Endothelial cell of umbilical vein (primary cell): Measurements from ENCODE around the gene PKNOX2. TPM values are rescaled to one million over a fixed set of nuclear protein-coding genes. Genes with fewer than 3 reads are reported as not detected.

Experiments used
- BruUV-seq: library from RNA; stranded (reverse); fragments of 400-500 nt; replicated peaks from 2 replicates; lab custom pipeline; 2021; lab: Mats Ljungman, UMichigan
- CTCF ChIA-PET: fragments of 300-600, 350-600 bp; sonication (Branson Sonifier 250); formaldehyde crosslinking; loops from one replicate; lab custom pipeline; 2021; ENCODE audit warnings: antibody characterized with exemption, inconsistent platforms; lab: Charles Lee
- POLR2A ChIA-PET: fragments of 300-600, 350-600 bp; sonication (Branson Sonifier 250); formaldehyde crosslinking; loops from one replicate; lab custom pipeline; 2021; ENCODE audit warnings: antibody characterized with exemption, inconsistent platforms; lab: Charles Lee
- DNase-seq: peaks from one replicate; pipeline ENCODE4 v3.0.0-alpha.2; 2011; ENCODE audit warnings: low read depth, low spot score
- FAIRE-seq: peaks from 2 replicates; lab custom pipeline; 2011; peaks lifted over from hg19 to GRCh38; lab: Jason Lieb, UNC
- H2AFZ ChIP-seq: 2 replicates; pipeline ENCODE4 v1.6.0; 2012; ENCODE audit warnings: low read depth, low read length, control low read depth, inconsistent platforms
- H3K27ac ChIP-seq: 2 replicates; pipeline ENCODE4 v1.5.1; 2011; ENCODE audit warnings: low read depth, mild to moderate bottlenecking, control low read depth, low read length, moderate library complexity; ENCODE audit not compliant: insufficient read depth
- H3K27me3 ChIP-seq, 2 experiments: 2 replicates each; pipeline versions ENCODE4 v1.6.0 to v1.6.1; 2011; ENCODE audit warnings: low read length in 2 of 2, mixed read lengths in 1 of 2; ENCODE audit not compliant: control insufficient read depth in 2 of 2, insufficient read depth in 2 of 2
- H3K36me3 ChIP-seq, 2 experiments: 2 replicates in 1 of 2; 3 replicates in 1 of 2; pipeline ENCODE4 v1.5.1; 2011; ENCODE audit warnings: low read length in 2 of 2, mild to moderate bottlenecking in 1 of 2, moderate library complexity in 1 of 2; ENCODE audit not compliant: control insufficient read depth in 2 of 2, insufficient read depth in 2 of 2; ENCODE audit errors: extremely low read depth in 1 of 2
- H3K4me1 ChIP-seq: 3 replicates; pipeline ENCODE4 v1.5.1; 2011; ENCODE audit warnings: mild to moderate bottlenecking, low read length; ENCODE audit not compliant: control insufficient read depth, insufficient read depth; ENCODE audit errors: extremely low read depth
- H3K4me2 ChIP-seq: 2 replicates; pipeline ENCODE4 v1.6.1; 2011; ENCODE audit warnings: low read length, control low read depth, mixed read lengths; ENCODE audit not compliant: insufficient read depth
- H3K4me3 ChIP-seq, 3 experiments: fragments of 200-600 bp in 1 of 3; sonication (generic), shearing (Covaris generic) in 1 of 3; replicated peaks in 1 of 3; 2 replicates each; pipeline ENCODE4 v1.5.1; 2011 to 2016; ENCODE audit warnings: control low read depth in 3 of 3, low read length in 3 of 3, mild to moderate bottlenecking in 2 of 3, inconsistent platforms in 1 of 3, low read depth in 1 of 3, moderate library complexity in 1 of 3; ENCODE audit not compliant: insufficient read depth in 1 of 3
- H3K79me2 ChIP-seq: 2 replicates; pipeline ENCODE4 v1.6.0; 2012; ENCODE audit warnings: low read length, inconsistent platforms; ENCODE audit not compliant: control insufficient read depth, insufficient read depth
- H3K9ac ChIP-seq: replicated peaks from 2 replicates; pipeline ENCODE3; 2011; ENCODE audit warnings: low read length, control low read depth; ENCODE audit not compliant: insufficient read depth; ENCODE audit errors: extremely low read depth
- H3K9me1 ChIP-seq: replicated peaks from 3 replicates; pipeline ENCODE4 v1.6.0; 2011; ENCODE audit warnings: mild to moderate bottlenecking, low read length; ENCODE audit not compliant: control insufficient read depth, insufficient read depth; ENCODE audit errors: extremely low read depth
- H3K9me3 ChIP-seq: replicated peaks from 2 replicates; pipeline ENCODE4 v1.5.1; 2012; ENCODE audit warnings: low read length, inconsistent platforms; ENCODE audit not compliant: control insufficient read depth, insufficient read depth
- H4K20me1 ChIP-seq: replicated peaks from 2 replicates; pipeline ENCODE3; 2011; ENCODE audit warnings: mild to moderate bottlenecking, low read length; ENCODE audit not compliant: control insufficient read depth, insufficient read depth; ENCODE audit errors: extremely low read depth
- CTCF ChIP-seq, 2 donors: IDR thresholded peaks; 1 replicate in 1 of 2; 2 replicates in 1 of 2; pipeline ENCODE4 v1.5.1; 2011; ENCODE audit warnings: low read length in 2 of 2, mild to moderate bottlenecking in 2 of 2, moderate library complexity in 2 of 2, control low read depth in 1 of 2, inconsistent platforms in 1 of 2, low read depth in 1 of 2; ENCODE audit not compliant: insufficient read depth in 1 of 2; ENCODE audit errors: extremely low read depth in 1 of 2
- EZH2 ChIP-seq: IDR thresholded peaks from 2 replicates; pipeline ENCODE4 v1.6.1; 2012; ENCODE audit warnings: borderline replicate concordance, low read depth, mild to moderate bottlenecking, moderate library complexity, low read length, inconsistent platforms; ENCODE audit not compliant: severe bottlenecking
- FOS ChIP-seq: IDR thresholded peaks from 2 replicates; pipeline ENCODE4 v1.6.1; 2011; ENCODE audit warnings: mild to moderate bottlenecking, low read length, moderate library complexity, borderline replicate concordance; ENCODE audit not compliant: insufficient read depth
- GATA2 ChIP-seq: IDR thresholded peaks from 2 replicates; pipeline ENCODE4 v1.7.0; 2011; ENCODE audit warnings: low read depth, mild to moderate bottlenecking, moderate library complexity, mixed read lengths, low read length; ENCODE audit not compliant: insufficient read length, insufficient read depth
- JUN ChIP-seq: IDR thresholded peaks from 2 replicates; pipeline ENCODE4 v1.6.1; 2011; ENCODE audit warnings: borderline replicate concordance, low read depth; ENCODE audit not compliant: insufficient read length, insufficient read depth
- MAX ChIP-seq: IDR thresholded peaks from 2 replicates; pipeline ENCODE4 v1.6.1; 2011; ENCODE audit not compliant: insufficient read depth, insufficient read length
- MYC ChIP-seq: IDR thresholded peaks from one replicate; pipeline ENCODE4 v1.6.1; 2011; ENCODE audit warnings: mild to moderate bottlenecking, low read depth, low read length
- POLR2A ChIP-seq: IDR thresholded peaks from 2 replicates; pipeline ENCODE4 v1.6.1; 2012; ENCODE audit warnings: low read depth, mild to moderate bottlenecking, control low read depth, low read length
- POLR2AphosphoS5 ChIP-seq: IDR thresholded peaks from 2 replicates; pipeline ENCODE4 v1.6.1; 2012; ENCODE audit warnings: low read depth, mild to moderate bottlenecking, control low read depth, low read length, moderate library complexity; ENCODE audit not compliant: insufficient read depth
- dilution Hi-C: fragments of 300-500 bp; cut with MboI; formaldehyde crosslinking; loops from one replicate; pipeline ENCODE4 v1.15.0; 2019; ENCODE audit warnings: low sequenced_read_pairs; ENCODE audit not compliant: extremely low pct_ligation_motif_present
- intact Hi-C: fragments of 100-400 bp; cut with micrococcal nuclease; formaldehyde crosslinking; loops from one replicate; pipeline ENCODE4 v1.10.0; 2022
- polyA plus RNA-seq, 4 experiments: library from polyadenylated mRNA; depleted of rRNA in 3 of 4; stranded (reverse) in 3 of 4; unstranded in 1 of 4; fragments of >200 nt; gene quantifications; 2 replicates each; pipeline versions ENCODE4 v1.2.1 to v1.2.3, GENCODE V29; 2011 to 2012; ENCODE audit warnings: missing spikeins in 1 of 4
- total RNA-seq: library from RNA; stranded (reverse); gene quantifications from 2 replicates; pipeline ENCODE4 v1.2.3, GENCODE V29; 2021

Gene PKNOX2
- total and polyA plus RNA-seq, 2 donors (not counting 3 experiments of a cell fraction or from before 2014, with no cell fraction given): 0.11 to 0.91 TPM

- ChIA-PET POLR2A (no interaction called here), CTCF (interaction anchor here (9.6 kb wide), 1 partner anchor 14 kb away, joined by 67 read pairs; no protein-coding TSS in a partner anchor)
- dilution Hi-C loops: no loop called here
- H4K20me1 ChIP-seq: no peaks in the 10 kb centered on the region
- H3K4me3 ChIP-seq: no peak overlapping the region
- FAIRE-seq: no peak
- H3K27ac ChIP-seq: no peak overlapping the region
- no peaks in the 10 kb centered on the region for H3K9me1 ChIP-seq
- H3K4me2 ChIP-seq: no peak overlapping the region
- DNase-seq: no peak
- BruUV-seq: no TSS peak
- no peaks in the 10 kb centered on the region for H3K9me3 ChIP-seq
- peaks cover 2 to 25% of the 10 kb centered on the region in 2 experiments for H3K27me3 ChIP-seq
- intact Hi-C loops: no loop called here
- no peak overlapping the region for H3K9ac ChIP-seq
- H3K79me2 ChIP-seq: no peaks in the 10 kb centered on the region
- no peaks in the 10 kb centered on the region for H3K36me3 ChIP-seq
- no peak overlapping the region for H2AFZ ChIP-seq
- no peaks in the 10 kb centered on the region for H3K4me1 ChIP-seq
- TF ChIP-seq EZH2: no peak
- TF ChIP-seq FOS: no peak
- no peak for TF ChIP-seq CTCF (IDR thresholded peaks at IDR 0.05; ENCODE audit: extremely low read depth in 1 of 2, insufficient read depth in 1 of 2, low read depth in 1 of 2, low read length in 2 of 2)
- TF ChIP-seq MAX: no peak
- TF ChIP-seq JUN: no peak
- TF ChIP-seq GATA2: no peak
- no peak for TF ChIP-seq POLR2AphosphoS5
- no peak for TF ChIP-seq MYC
- TF ChIP-seq POLR2A: no peak
Observed at GRCh38 chr11:125330462-125331325, 166.1 kb downstream of the PKNOX2 start.
